ENCODE results near the gene SYNPO. TPM values are rescaled to one million over a fixed set of nuclear protein-coding genes. Genes with fewer than 3 reads are reported as not detected.

The SYNPO gene
- total RNA-seq, 2 donors from 2014 or later: 0.30 to 0.36 TPM

DNA sequence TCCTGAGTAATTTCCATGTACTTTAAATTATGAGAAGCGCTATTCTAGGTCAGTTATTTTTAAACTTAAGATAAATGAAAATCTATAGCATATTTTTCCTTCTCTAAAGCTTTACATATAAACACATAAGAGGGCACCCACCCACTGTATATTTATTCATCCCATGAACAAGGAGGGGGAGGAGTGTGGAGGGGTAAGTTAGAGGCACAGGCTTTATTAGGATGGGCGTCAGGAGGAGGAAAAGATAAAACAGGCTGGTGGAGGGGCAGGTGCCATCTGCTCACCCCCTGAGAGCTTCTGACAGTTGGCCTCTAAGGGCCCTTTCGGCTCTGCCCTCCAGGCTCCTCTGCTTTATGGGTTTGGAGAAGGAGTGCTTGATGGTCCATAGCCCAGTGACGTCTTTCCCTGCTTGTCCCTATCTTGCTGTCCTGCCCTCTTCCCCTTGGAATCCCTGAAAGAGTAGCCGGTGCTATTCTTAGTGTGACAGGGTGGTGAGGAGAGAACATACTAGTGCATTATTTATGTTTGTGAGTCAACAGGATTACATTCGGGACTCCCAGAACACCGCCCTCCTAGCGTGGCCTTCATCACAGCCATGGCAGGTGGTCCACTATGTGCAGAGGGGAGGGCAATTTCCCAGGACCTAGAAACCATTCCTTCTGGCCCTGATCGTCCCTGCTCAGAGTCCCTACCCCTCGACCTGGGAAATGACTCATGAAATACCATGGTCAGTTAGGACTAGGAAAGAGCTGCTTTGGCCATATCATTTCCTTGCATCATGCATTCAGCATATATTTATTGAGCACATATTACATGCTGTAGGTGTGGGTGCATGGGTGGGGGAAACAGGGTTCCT is 7.9 kb upstream of the SYNPO start:
- Mint-ChIP-seq H3K27me3 (ENCODE audit: low read depth) (peaks cover 15% of the 10 kb centered on the region), H3K4me1 (ENCODE audit: low read depth) (no peaks in the 10 kb centered on the region)
- ATAC-seq (replicated peaks in 1 of 2): no peak

DNA sequence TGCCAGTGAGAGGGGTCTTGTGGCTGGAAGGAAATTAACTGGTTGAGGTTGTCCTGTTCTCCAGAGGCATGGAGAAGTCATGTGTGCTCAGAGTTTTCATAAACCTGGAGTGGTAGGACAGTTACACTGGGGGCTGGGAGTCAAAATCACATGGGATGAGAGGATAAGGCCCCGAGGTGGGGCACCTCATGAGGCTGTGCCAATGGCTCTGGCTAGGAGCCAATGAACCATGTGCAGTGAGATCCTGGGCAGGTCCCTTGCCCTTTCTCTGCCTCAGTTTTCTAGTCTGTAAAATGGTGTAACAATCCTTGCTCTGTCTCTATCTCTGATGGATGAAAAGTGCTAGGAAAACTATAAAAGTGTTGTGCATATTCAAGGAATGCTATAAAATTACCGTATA is 7.0 kb upstream of the SYNPO start:
- no peak for ATAC-seq (replicated peaks in 1 of 2)
- H3K36me3 Mint-ChIP-seq (ENCODE audit: insufficient read depth in 2 of 2): no peaks in the 10 kb centered on the region
- no peak for DNase-seq
- H3K9me3 Mint-ChIP-seq: no peaks in the 10 kb centered on the region
- peaks cover 15% of the 10 kb centered on the region for H3K27me3 Mint-ChIP-seq (ENCODE audit: low read depth)
- no peak overlapping the region for H3K4me3 Mint-ChIP-seq
- no peaks in the 10 kb centered on the region for H3K4me1 Mint-ChIP-seq (ENCODE audit: low read depth)
- H3K27ac Mint-ChIP-seq: no peak overlapping the region

More for the DNA sequence above, 7.9 kb upstream of the SYNPO start:
- Mint-ChIP-seq H3K4me3 (no peak overlapping the region), H3K9me3 (no peaks in the 10 kb centered on the region), H3K36me3 (ENCODE audit: insufficient read depth in 2 of 2) (no peaks in the 10 kb centered on the region), H3K27ac (no peak overlapping the region)
- no peak for DNase-seq

DNA sequence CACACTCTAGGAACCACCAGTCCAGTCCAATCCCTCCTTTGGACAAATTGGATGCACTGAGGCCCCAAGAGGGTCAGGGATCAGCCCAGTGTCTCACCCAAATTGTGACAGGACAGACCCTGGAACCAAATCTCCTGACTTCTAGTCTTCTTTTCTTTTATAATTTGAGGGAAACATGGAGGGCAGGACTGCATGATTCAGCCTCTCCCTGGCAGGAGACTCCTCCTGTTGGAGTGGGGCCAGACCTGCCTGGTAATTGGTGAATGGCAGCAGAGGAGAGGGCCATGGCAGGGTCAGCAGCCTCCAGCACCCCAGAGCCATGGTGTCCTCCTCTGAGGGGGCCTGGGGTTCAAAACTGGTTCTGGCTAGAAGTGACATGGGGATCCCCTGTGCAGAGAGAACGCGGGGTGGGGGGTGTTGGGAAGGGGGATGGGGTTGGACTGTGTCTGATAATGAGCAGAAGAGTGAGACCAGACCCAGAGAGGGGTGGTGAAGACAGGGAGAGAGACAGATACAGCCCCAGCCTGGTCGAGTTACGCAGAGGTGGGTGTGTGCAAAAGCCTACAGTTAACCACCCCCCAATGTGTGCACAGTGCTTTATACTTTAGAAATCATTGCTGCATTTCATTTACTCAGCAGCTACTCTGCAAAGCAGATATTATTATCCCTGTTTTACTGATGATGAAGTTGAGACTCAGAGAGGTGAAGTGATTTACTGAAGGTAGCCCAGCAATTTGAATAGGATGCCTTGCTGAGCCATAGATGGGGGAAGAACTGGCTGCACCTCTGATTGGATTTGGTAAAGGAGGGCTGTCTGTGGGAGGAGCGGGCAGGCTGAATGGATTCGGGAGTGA is 3.8 kb upstream of the SYNPO start:
- H3K4me3 Mint-ChIP-seq: no peak overlapping the region
- ATAC-seq (replicated peaks in 1 of 2) (no peak), DNase-seq (no peak)
- H3K27ac Mint-ChIP-seq: no peak overlapping the region
- H3K36me3 Mint-ChIP-seq (ENCODE audit: insufficient read depth in 2 of 2): no peaks in the 10 kb centered on the region
- peaks cover 15% of the 10 kb centered on the region for H3K27me3 Mint-ChIP-seq (ENCODE audit: low read depth)
- H3K9me3 Mint-ChIP-seq: no peaks in the 10 kb centered on the region
- H3K4me1 Mint-ChIP-seq (ENCODE audit: low read depth): no peaks in the 10 kb centered on the region

DNA sequence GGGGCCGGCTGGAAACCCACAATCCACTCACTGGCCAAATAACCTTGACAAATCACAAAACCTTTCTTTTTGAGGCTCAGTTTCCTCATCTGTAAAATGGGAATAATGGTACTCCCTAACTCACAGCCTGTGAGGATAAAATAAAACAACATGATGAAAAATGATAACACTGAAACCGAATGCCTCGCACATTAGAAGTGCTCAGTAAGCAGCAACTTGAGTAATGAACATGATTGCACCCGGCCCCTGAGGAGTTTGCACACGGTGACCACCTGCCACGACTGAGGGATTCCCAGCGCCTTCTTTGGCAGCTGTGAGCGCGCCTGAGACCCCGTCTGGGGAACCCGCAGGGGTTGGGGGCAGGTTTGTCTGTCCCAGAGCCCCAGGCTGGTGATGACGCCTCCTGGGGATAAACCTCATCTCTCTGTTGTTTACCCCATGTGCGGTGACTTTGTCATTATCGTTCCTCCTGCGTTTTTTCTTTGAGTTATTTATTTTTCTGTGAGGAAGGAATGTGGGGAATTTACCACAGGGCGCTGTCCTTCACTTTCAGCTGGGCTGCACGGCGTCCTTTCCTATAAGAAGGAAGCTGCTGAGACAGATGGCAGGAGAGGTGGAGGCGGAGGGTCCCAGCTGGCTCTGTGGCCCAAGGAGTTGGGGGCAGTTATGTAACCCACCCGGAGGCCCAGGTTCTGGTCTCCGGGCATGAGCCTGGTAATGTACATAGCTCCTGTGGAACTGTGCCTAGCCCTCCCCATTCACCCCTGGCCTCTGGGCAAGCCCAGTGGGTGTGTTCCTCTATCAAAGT is 3.0 kb upstream of the SYNPO start:
- H3K27ac Mint-ChIP-seq: no peak overlapping the region
- DNase-seq (no peak), ATAC-seq (replicated peaks in 1 of 2) (no peak)
- no peaks in the 10 kb centered on the region for H3K4me1 Mint-ChIP-seq (ENCODE audit: low read depth)
- peaks cover 15% of the 10 kb centered on the region for H3K27me3 Mint-ChIP-seq (ENCODE audit: low read depth)
- H3K9me3 Mint-ChIP-seq: no peaks in the 10 kb centered on the region
- no peaks in the 10 kb centered on the region for H3K36me3 Mint-ChIP-seq (ENCODE audit: insufficient read depth in 2 of 2)
- H3K4me3 Mint-ChIP-seq: no peak overlapping the region

DNA sequence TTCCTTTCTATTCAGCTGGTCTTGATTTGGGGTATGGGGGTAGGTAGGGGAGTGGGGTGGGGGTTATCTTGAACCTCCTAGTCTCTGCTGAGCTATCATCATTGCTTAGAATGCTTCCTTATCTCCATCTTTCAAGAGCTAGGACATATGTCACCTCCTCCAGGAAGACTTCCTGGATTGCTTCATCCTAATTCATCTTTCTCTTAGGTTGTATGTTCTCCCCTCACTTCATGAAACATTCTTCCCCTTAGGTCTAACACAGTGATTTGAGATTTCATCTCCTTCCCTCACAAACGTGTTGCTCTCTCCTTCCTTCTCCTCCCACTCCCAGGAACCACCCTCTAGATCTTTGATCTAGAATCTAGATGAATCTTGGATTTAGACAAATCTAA is 2.4 kb upstream of the SYNPO start:
- H3K4me1 Mint-ChIP-seq (ENCODE audit: low read depth): no peaks in the 10 kb centered on the region
- peaks cover 15% of the 10 kb centered on the region for H3K27me3 Mint-ChIP-seq (ENCODE audit: low read depth)
- H3K9me3 Mint-ChIP-seq: no peaks in the 10 kb centered on the region
- no peak for DNase-seq
- no peak overlapping the region for H3K27ac Mint-ChIP-seq
- no peaks in the 10 kb centered on the region for H3K36me3 Mint-ChIP-seq (ENCODE audit: insufficient read depth in 2 of 2)
- H3K4me3 Mint-ChIP-seq: no peak overlapping the region
- ATAC-seq (replicated peaks in 1 of 2): no peak

DNA sequence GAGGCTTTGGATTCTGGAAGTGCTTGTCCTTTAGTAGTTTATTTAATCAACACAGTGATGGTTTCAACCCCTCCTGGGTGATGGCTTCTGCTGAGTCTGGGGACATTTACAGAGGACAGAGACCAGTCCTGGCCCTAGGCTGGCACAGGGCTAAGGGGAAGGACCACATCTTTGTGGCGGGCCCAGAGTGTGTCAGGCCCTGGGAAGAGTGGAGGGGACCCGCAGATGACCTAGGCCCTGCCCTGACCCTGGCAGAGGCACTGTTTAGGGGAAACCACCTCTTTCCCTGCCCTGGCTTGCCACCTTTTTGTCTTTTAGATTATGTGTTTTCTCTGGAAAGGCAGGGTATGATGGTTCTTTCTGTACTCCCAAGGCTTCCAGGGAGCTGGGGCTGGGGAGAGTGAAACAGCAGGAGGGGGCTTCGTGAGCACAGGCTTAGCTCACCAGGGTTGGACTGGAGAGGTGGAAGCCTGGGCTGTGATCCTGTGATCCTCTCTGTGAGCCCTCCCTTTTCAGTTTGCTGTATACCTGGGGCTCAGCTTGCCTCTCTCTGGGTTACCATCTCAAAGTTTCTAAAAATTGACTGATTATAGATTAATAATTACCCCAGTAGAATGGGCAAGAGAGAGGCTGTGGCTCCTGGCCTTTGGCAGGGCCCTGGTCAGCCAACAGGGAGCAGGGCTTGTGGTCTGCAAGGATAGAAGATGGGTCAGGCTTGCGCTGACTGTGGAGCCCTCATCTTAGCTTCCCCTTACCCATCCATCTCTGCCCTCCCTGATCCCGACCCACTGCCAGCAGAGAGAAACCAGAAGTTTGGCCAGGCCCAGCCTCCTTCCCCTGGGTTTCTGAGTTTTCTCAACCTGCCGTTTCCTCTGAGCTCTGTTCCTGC is 1.7 kb upstream of the SYNPO start:
- no peak for ATAC-seq (replicated peaks in 1 of 2)

DNA sequence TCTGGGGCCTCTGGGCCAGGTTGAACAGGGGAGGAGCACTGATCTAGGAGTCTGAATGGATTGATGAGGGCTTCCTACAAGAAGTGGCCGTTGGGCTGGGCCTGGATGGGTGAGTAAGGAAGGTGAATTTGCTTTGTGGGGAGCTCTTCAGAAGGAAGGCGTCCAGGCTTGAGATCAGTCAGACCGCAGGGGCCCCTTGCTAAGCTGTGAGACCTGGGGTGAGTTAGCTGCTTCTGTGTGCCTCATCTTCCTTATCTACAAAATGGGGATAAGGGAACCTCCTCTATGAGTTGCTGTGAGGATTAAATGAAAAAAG is 1.1 kb upstream of the SYNPO start:
- Mint-ChIP-seq H3K9me3 (no peaks in the 10 kb centered on the region), H3K4me3 (no peak overlapping the region), H3K4me1 (ENCODE audit: low read depth) (no peaks in the 10 kb centered on the region), H3K27me3 (ENCODE audit: low read depth) (peaks cover 15% of the 10 kb centered on the region), H3K36me3 (ENCODE audit: insufficient read depth in 2 of 2) (no peaks in the 10 kb centered on the region), H3K27ac (no peak overlapping the region)
- no peak for ATAC-seq (replicated peaks in 1 of 2)
- no peak for DNase-seq

More for the DNA sequence above, 1.7 kb upstream of the SYNPO start:
- Mint-ChIP-seq H3K4me3 (no peak overlapping the region), H3K27ac (no peak overlapping the region), H3K9me3 (no peaks in the 10 kb centered on the region), H3K36me3 (ENCODE audit: insufficient read depth in 2 of 2) (no peaks in the 10 kb centered on the region), H3K27me3 (ENCODE audit: low read depth) (peaks cover 15% of the 10 kb centered on the region), H3K4me1 (ENCODE audit: low read depth) (no peaks in the 10 kb centered on the region)
- DNase-seq: no peak

DNA sequence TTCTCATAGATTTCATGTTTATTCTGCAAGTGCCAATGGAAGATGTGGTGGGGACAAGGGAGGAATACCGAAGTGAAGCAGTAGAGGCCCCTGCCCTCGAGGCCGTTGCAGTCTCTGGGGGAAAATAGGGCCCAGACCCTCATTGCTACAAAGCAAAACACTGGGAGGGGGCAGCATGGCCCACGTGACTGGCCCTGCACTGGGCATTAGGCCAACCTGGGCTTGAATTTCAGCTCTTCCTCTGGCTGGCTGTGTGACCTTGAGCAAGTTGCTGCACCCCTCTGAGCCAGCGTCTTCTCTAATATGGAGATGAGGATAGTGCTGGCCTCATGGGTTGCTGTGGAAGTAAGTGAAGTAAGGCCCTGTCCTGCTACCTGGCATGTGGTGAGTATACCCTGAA is 709 bp upstream of the SYNPO start:
- no peaks in the 10 kb centered on the region for H3K36me3 Mint-ChIP-seq (ENCODE audit: insufficient read depth in 2 of 2)
- H3K4me1 Mint-ChIP-seq (ENCODE audit: low read depth): no peaks in the 10 kb centered on the region
- H3K9me3 Mint-ChIP-seq: no peaks in the 10 kb centered on the region
- H3K27me3 Mint-ChIP-seq (ENCODE audit: low read depth): peaks cover 15% of the 10 kb centered on the region
- DNase-seq (no peak), ATAC-seq (replicated peaks in 1 of 2) (no peak)
- no peak overlapping the region for H3K27ac Mint-ChIP-seq
- H3K4me3 Mint-ChIP-seq: no peak overlapping the region

DNA sequence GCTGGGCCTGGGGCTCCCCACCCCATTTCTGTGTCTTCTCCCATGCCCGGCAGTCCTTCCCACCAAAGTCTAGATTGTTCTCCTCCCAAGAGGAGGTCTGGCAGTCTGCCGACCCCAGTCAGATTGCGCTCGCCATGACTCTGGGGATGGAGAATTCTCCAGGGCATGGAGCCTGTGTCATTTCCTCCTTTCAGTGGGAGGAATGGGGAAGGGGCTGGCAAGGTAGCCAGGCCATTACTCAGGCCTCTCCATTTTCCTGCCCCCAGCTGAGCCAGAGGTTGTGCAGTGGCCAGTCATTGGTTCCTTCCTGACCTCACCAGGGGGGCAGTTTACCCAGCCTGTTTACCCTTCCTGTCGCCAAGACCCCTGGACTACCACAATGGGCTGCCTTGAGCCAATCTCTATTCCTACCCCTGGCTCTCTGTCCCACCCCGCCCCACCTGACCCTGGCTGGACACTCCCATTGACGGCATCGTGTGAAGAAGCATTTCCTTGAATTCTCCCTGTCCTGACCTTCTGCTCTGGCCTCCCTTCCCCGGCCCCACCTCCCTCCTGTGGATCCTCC is 628 bp downstream of the SYNPO start:
- Mint-ChIP-seq H3K27ac (no peak overlapping the region), H3K4me3 (no peak overlapping the region), H3K9me3 (no peaks in the 10 kb centered on the region), H3K27me3 (ENCODE audit: low read depth) (peaks cover 12% of the 10 kb centered on the region), H3K4me1 (ENCODE audit: low read depth) (no peaks in the 10 kb centered on the region), H3K36me3 (ENCODE audit: insufficient read depth in 2 of 2) (no peaks in the 10 kb centered on the region)
- DNase-seq: no peak
- no peak for ATAC-seq (replicated peaks in 1 of 2)

DNA sequence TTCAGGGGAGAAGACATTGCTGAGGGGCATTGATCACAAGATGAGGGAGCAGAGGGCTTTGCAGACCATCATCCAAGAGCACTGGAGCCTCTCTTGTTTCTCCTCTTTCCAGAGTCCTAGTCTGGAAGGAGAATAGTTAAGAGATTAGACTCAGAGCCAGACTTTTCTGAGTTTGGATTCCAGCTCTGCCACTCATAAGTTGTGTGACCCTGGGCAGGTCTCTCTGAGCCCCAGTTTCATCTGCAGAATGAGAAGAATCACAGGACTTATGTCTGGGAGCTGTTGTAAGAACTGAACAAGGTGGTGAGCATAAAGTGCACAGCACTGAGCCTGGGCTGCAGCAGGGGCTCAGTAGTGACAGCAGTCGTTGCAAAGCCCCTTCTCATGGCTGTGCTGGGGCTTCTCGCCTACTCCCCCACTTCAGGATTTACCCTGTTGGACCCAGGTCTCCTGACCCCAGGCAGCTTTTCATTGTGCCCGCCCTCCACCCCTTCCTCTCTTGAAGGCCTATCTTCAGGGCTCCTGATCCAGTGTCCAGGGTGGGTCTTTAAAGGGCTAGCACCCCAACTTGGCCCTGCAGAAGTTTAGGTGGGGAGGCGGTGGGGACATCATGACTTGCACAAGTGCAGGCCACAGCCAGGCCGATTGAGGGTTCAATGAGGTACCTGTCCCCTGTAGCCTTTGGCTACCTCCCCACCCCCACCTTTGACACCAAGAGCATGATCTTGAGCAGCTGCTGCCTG is 1.5 kb downstream of the SYNPO start:
- H3K27ac Mint-ChIP-seq: no peak overlapping the region
- no peak overlapping the region for H3K4me3 Mint-ChIP-seq
- ATAC-seq (replicated peaks in 1 of 2) (no peak), DNase-seq (no peak)
- H3K27me3 Mint-ChIP-seq (ENCODE audit: low read depth): peaks cover 3% of the 10 kb centered on the region
- H3K36me3 Mint-ChIP-seq (ENCODE audit: insufficient read depth in 2 of 2): no peaks in the 10 kb centered on the region
- no peaks in the 10 kb centered on the region for H3K9me3 Mint-ChIP-seq
- H3K4me1 Mint-ChIP-seq (ENCODE audit: low read depth): no peaks in the 10 kb centered on the region

DNA sequence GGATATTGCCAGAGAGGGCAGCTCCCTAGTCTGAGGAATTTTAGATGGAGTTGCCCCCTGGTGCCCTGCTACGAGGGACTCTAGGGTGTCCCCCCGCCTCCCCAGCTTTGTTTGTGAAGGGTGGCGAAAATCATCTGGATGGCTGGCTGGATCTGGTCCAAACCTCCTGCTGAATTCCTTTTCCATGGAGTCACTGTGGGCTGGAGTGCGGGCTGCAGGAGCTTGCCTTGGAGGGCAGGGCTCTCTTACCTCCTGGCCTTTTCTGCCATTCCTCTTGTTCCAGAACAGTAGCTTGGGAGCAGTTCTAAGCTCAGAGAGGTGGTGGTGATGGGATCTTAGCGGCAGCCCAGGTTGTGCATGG is 2.1 kb downstream of the SYNPO start:
- H3K27ac Mint-ChIP-seq: no peak overlapping the region

More for the DNA sequence above, 2.1 kb downstream of the SYNPO start:
- Mint-ChIP-seq H3K9me3 (no peaks in the 10 kb centered on the region), H3K4me1 (ENCODE audit: low read depth) (no peaks in the 10 kb centered on the region), H3K4me3 (no peak overlapping the region), H3K27me3 (ENCODE audit: low read depth) (no peaks in the 10 kb centered on the region), H3K36me3 (ENCODE audit: insufficient read depth in 2 of 2) (no peaks in the 10 kb centered on the region)
- DNase-seq (no peak), ATAC-seq (replicated peaks in 1 of 2) (no peak)

Data from activated T-cell treated with anti-CD3 and anti-CD28 coated beads, Interleukin-2, amount 50 U/mL, for 72 hours (primary cell).